AG09319 (cell line): Measurements from ENCODE around the gene EFR3B.

Experiments used
- DNase-seq: peaks from one replicate; pipeline ENCODE4 v3.0.0-alpha.2; 2010; ENCODE audit warnings: low read depth; ENCODE audit errors: extremely low read depth
- TF ChIP-seq, protein P1 (sequence below): IDR thresholded peaks from 2 replicates; pipeline ENCODE4 v1.5.1; 2011; ENCODE audit warnings: low read depth, mild to moderate bottlenecking, inconsistent platforms, low read length, moderate library complexity

Gene EFR3B

DNA sequence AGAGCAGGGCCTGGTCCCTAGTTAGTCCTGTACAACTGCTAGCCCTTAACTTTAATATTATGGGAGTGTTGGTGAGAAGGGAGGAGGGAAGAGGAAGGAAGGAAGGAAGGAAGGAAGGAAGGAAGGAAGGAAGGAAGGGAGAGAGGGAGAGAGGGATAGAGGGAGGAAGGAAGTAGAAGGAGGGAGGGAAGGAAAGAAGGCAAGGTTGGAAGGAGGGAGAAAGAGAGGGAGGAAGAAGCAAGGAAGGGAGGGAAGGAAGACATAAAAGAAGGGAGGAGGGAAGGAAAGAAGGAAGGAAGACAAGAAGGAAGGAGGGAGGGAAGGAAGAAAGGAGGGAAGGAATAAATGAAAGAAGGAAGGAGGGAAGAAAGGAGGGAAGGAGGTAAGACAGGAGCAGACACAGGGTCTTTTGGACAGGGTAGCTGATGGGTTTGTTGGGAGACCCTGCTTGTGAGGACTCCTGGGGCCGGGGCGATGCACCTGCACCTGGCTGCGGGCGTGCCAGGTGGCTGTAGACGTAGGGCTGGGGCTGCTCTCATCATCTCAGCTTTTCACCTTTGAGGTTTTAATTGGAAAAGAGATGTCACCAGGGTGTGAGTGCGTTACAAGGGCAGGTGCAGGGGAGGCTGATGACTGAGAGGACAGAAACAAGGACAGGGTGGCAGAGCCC is 132.5 kb downstream of the EFR3B start:
- no peak for DNase-seq
- TF ChIP-seq, protein P1, sequence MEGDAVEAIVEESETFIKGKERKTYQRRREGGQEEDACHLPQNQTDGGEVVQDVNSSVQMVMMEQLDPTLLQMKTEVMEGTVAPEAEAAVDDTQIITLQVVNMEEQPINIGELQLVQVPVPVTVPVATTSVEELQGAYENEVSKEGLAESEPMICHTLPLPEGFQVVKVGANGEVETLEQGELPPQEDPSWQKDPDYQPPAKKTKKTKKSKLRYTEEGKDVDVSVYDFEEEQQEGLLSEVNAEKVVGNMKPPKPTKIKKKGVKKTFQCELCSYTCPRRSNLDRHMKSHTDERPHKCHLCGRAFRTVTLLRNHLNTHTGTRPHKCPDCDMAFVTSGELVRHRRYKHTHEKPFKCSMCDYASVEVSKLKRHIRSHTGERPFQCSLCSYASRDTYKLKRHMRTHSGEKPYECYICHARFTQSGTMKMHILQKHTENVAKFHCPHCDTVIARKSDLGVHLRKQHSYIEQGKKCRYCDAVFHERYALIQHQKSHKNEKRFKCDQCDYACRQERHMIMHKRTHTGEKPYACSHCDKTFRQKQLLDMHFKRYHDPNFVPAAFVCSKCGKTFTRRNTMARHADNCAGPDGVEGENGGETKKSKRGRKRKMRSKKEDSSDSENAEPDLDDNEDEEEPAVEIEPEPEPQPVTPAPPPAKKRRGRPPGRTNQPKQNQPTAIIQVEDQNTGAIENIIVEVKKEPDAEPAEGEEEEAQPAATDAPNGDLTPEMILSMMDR: no peak

DNA sequence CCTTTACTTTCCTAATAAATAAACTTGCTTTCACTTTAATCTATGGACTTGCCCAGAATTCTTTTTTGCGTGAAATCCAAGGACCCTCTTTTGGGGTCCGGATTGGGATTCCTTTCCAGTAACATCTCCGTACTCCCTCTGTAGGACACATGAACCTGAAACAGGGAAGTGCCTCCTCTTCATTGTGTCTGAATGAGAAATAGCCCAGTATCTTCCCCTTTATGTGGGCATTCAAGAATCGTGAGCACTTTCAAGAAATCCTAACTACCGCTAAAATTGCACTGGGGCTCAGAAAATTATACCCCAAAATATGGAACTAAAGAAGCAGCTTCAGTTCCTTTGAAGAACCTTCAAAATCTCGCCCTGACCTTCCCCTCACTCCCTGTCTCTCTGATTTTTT is 134.3 kb downstream of the EFR3B start:
- TF ChIP-seq, protein P1: no peak
- no peak for DNase-seq

DNA sequence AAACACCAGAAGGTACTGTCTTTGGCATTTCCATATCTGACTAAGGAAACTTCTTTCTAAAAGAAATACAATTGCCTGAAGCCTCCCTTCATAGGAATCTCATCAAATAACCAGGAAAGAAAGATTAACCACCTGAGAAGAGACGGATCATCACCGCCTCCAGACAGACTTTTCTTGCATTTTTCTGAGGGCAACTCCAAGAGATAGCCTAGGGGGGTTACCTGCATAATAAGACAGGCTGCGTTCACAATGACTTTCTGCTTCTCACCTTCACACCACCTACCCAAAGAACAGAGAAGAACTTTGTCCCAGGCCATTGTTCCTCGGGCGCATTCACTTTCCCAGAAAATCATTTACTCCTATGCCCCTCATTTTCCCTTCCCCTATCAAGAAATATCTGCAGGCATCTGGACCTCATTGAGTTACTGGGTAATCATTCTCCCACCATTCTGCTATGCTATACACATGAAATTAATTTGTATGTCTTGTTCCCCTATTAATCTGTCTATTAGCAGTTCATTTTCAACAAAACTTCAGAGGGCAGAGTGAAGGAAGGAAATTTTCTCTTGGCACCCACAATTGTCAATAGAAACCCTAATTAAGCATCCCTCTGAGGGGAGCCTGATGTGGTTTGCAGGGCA is 134.8 kb downstream of the EFR3B start:
- TF ChIP-seq, protein P1: no peak
- DNase-seq: no peak

DNA sequence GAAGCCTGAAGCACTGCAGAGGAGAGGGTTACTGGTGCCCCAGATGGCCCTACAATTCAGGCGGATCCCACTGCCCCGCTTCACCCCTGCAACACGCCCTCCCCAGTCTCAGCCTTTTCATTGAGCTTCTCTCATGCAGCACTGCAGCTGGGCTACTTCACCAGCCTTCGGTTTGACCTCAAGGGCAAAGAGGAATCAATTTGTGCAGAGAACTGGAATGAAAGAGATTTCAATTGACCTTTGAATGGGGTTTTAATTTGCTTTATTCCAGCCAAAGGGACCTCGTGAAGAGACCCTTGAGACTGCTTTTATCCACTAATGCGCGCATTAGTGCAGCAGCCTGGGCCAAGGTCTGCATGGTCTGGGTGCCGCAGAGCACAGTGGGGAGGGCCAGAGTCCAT is 135.3 kb downstream of the EFR3B start:
- TF ChIP-seq, protein P1: no peak
- DNase-seq: no peak

DNA sequence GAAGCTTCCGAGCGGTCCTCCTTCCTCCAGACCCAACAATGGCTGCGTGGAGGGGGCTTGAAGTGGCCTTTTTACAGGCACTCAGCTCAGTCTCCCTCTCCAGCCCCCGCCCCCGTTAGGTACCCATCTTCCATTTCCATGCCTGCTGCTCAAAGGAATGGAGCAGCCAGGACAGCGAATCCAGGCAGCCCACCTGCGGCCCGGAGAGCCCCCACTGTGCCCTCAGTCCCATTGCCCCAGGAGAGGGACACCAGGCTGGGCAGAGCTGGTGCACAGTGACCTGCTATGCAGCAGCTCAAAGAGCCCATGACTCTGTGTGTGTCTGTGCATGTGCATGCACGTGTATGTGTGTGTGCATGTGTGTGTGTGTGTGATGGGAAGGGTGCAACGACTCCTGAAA is 137.1 kb downstream of the EFR3B start:
- TF ChIP-seq, protein P1: no peak
- DNase-seq: no peak

DNA sequence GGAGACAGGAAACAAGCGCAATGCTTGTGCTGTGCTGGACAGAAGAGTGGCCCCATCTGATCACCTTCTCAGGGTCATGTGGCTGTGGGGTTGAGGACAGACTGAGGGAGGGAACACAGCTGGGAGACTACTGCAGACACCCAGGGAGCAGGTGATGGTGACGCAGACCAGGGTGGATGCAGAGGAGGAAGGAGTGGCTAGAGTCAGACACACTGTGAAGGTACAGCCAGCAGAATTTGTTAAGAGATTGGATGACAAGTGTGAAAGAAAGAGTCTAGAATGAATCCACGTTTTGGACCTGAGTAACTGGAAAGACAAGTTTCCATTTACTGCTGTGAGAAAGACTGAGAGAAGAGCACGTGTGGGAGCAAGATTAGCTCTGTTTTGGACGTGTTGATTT is 142.4 kb downstream of the EFR3B start:
- TF ChIP-seq, protein P1: no peak
- no peak for DNase-seq

DNA sequence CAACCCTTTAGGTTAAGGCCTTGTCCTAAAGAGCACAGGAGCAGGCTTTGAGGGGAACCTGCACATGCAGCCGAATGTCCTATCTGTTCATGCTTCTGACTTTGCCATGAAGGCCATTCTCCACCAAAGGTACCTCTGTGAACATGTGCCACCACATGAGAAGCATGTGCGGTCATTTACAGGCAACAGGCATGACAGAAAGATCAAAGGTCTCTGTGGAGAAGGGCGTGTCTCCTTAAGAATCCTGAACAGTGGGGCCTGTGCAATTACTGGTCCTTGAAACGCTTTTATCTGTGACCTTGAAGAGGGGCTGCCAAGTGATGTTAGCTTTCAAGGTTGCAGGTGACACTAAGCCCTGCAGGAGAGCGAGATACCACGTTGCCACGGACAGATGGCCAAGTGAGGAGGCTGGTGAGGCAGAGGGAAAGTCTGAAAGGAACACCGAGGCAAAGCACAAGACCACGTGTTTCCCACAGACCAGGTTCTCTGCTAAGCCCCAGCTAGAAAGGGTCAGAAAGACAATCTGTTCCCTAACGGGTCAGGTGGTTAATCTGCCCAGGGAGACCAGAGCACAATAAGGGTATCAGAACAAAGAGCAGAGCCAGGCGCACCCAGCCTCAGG is 146.0 kb downstream of the EFR3B start:
- TF ChIP-seq, protein P1: no peak
- no peak for DNase-seq
